Measurements from ENCODE around the gene SLC4A5.

SLC4A5 gene

DNA sequence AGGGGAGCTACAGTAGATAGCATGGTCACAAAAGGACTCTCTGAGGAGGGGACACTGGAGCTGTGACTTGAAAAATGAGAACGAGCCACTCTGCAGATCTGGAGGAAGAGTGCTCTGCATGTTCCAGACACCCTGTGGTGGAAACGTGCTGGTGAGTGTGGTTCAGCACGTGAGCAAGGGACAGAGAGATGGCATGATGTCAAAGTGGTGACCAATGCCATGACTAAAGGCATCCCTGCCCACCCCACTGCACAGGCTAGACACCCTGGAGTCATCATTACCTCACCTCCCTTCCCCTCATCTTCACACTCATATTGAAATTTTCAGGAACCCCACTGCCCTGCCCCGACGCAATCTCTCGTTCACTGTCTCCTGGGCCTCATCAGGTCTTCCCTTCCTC lies 56.5 kb downstream of the SLC4A5 start:
- no peak overlapping the region for H3K27ac ChIP-seq
- H3K4me3 ChIP-seq (ENCODE audit: low read depth in 1 of 2, low read length in 1 of 2) = no peak overlapping the region
- no peaks in the 10 kb centered on the region for H3K4me1 ChIP-seq (ENCODE audit: control insufficient read depth in 1 of 2, insufficient read depth in 1 of 2, low read depth in 1 of 2, low read length in 1 of 2)
- H3K27me3 ChIP-seq = no peaks in the 10 kb centered on the region
- H3K36me3 ChIP-seq = no peaks in the 10 kb centered on the region
- H3K9me3 ChIP-seq = no peaks in the 10 kb centered on the region
- TF ChIP-seq, protein P1, sequence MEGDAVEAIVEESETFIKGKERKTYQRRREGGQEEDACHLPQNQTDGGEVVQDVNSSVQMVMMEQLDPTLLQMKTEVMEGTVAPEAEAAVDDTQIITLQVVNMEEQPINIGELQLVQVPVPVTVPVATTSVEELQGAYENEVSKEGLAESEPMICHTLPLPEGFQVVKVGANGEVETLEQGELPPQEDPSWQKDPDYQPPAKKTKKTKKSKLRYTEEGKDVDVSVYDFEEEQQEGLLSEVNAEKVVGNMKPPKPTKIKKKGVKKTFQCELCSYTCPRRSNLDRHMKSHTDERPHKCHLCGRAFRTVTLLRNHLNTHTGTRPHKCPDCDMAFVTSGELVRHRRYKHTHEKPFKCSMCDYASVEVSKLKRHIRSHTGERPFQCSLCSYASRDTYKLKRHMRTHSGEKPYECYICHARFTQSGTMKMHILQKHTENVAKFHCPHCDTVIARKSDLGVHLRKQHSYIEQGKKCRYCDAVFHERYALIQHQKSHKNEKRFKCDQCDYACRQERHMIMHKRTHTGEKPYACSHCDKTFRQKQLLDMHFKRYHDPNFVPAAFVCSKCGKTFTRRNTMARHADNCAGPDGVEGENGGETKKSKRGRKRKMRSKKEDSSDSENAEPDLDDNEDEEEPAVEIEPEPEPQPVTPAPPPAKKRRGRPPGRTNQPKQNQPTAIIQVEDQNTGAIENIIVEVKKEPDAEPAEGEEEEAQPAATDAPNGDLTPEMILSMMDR (IDR thresholded peaks at IDR 0.05) = no peak

DNA sequence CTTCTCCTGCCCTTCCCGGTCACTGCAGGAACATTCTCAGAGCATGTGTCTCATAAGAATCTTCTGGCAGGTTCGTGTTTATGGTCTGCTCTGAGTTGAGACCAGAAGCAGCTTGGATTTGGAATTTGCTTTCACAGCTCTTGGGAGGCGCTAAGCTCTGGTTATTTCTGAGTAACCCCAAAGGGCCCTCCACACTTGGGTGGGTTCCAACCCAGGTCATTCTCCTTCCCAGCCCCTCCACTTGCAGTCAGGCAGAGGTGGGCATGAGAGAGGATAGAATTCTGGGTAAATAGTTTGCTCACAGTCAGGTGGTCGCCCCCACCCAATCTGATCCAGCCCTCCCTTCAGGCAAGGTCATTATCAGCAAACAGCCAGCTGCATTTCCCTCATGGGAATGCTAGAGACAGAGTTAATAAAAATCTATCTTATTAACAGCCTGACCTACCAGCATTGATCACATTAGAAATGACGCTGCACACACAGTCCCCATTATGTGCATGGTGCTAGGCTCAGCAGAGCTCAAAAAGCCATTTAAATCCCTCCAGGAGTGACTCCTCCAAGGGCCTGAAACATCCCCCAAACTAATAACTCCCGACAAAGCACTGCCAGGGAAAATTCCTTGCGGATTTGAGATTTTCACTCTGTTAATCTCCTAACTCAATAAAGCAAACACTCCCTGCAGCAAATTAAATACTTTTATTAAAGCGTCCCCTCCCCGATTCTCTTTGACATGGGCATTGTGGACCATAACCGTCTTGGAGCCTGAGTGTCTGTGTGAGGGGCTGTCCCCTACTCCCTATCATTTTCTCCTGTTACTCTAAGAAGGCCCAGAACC lies 61.9 kb downstream of the SLC4A5 start:
- Histone ChIP-seq H3K27me3 (no peaks in the 10 kb centered on the region), H3K36me3 (no peaks in the 10 kb centered on the region), H3K9me3 (no peaks in the 10 kb centered on the region), H3K27ac (no peak overlapping the region), H3K4me1 (ENCODE audit: control insufficient read depth in 1 of 2, insufficient read depth in 1 of 2, low read depth in 1 of 2, low read length in 1 of 2) (no peaks in the 10 kb centered on the region), H3K4me3 (ENCODE audit: low read depth in 1 of 2, low read length in 1 of 2) (no peak overlapping the region)
- TF ChIP-seq, protein P1 (IDR thresholded peaks at IDR 0.05) = no peak

DNA sequence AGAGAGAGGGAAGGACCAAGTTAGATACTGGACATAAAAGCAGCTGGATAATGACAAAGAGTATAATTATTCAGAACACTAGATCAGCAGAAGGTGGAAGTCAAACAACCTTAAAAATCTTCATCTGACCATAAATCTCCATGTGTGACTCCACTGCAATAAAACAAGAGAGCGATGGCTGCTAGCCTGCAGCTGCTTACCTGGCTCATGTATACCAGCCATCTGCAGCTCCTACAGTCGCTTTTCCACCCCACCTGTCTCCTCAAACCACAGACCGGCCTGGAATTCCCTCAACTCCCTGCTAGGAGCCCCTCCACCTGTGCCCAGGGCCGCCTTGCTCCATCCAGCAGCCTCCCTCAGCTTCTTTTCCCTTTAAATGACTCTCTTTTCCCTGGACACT lies 64.5 kb downstream of the SLC4A5 start:
- H3K36me3 ChIP-seq = no peaks in the 10 kb centered on the region
- H3K4me3 ChIP-seq (ENCODE audit: low read depth in 1 of 2, low read length in 1 of 2) = no peak overlapping the region
- H3K4me1 ChIP-seq (ENCODE audit: control insufficient read depth in 1 of 2, insufficient read depth in 1 of 2, low read depth in 1 of 2, low read length in 1 of 2) = no peaks in the 10 kb centered on the region
- no peak overlapping the region for H3K27ac ChIP-seq
- TF ChIP-seq, protein P1 (IDR thresholded peaks at IDR 0.05) = no peak
- H3K27me3 ChIP-seq = no peaks in the 10 kb centered on the region
- H3K9me3 ChIP-seq = no peaks in the 10 kb centered on the region

DNA sequence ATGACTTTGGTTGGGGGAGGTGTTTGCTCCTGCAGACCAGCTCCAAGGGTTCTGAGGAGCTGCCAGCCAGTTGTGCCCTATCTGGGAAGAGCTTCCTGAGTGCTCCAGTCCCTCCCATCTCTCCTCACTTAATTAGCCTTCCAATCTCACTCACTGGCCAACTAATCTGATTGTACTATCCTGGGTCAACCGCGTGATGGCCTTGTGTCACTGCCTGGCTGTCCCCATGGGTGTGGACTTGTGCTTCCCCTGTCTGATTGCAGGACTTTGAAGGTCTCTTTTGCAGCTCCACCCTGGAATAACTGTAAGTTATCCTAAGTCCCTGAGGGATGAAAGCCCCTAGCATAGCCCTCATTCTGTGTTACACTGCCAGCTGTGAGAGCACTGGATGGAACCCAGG lies 65.0 kb downstream of the SLC4A5 start:
- Histone ChIP-seq H3K4me1 (ENCODE audit: control insufficient read depth in 1 of 2, insufficient read depth in 1 of 2, low read depth in 1 of 2, low read length in 1 of 2) (no peaks in the 10 kb centered on the region), H3K4me3 (ENCODE audit: low read depth in 1 of 2, low read length in 1 of 2) (no peak overlapping the region), H3K27ac (no peak overlapping the region), H3K27me3 (no peaks in the 10 kb centered on the region), H3K9me3 (no peaks in the 10 kb centered on the region), H3K36me3 (no peaks in the 10 kb centered on the region)
- TF ChIP-seq, protein P1 (IDR thresholded peaks at IDR 0.05) = no peak

DNA sequence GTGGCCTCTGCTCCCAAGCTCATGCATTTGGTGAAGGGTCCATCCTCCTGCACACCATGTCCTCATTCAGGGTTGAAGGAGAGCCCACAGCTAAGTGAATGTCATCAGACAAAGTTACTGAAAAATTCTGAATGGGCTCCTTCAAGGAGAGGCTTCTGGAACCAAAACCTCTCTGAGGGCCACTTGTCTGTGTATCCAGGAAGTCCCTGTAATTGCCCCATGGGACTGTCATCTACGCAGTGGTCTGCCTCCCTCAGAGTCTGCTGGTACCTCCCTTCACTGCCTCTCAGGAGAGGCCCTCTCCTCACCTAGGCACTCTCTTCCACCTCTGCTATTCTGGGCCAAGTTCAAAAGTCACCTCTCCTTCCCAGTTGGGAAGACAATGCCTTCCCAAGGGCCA lies 68.0 kb downstream of the SLC4A5 start:
- Histone ChIP-seq H3K27ac (no peak overlapping the region), H3K4me1 (ENCODE audit: control insufficient read depth in 1 of 2, insufficient read depth in 1 of 2, low read depth in 1 of 2, low read length in 1 of 2) (no peaks in the 10 kb centered on the region), H3K36me3 (no peaks in the 10 kb centered on the region), H3K27me3 (no peaks in the 10 kb centered on the region), H3K9me3 (no peaks in the 10 kb centered on the region), H3K4me3 (ENCODE audit: low read depth in 1 of 2, low read length in 1 of 2) (no peak overlapping the region)
- TF ChIP-seq, protein P1 (IDR thresholded peaks at IDR 0.05) = no peak

Measured in neutrophil (primary cell).